HepG2 (cell line): ENCODE measurements around the gene NELL2. TPM values are rescaled to one million over a fixed set of nuclear protein-coding genes. Genes with fewer than 3 reads are reported as not detected.

Experiments used
- ATAC-seq: fragments of 200-7000 bp; cut with Tn5 transposase; 3 replicates; pipeline ENCODE4 v1.9.1; 2020; ENCODE audit warnings: mild to moderate bottlenecking, moderate library complexity
- BruUV-seq: library from RNA; stranded (reverse); fragments of 400-500 nt; replicated peaks from 2 replicates; lab custom pipeline; 2021; lab: Mats Ljungman, UMichigan
- CTCF ChIA-PET: fragments of 300-600 bp; formaldehyde crosslinking; extraction: SDS; loops from one replicate; lab custom pipeline; 2021; ENCODE audit warnings: low total read pairs, inconsistent platforms, low intra/inter-chr PET ratio; lab: Yijun Ruan, JAX
- POLR2A ChIA-PET: fragments of 350-600 bp; sonication (Branson Sonifier 250); formaldehyde crosslinking; loops from one replicate; lab custom pipeline; 2020; ENCODE audit warnings: antibody characterized with exemption, inconsistent platforms; lab: Yijun Ruan, JAX
- DNase-seq: peaks from one replicate; pipeline ENCODE4 v3.0.0-alpha.2; 2015; ENCODE audit warnings: low spot score
- FAIRE-seq: peaks from 3 replicates; lab custom pipeline; 2011; peaks lifted over from hg19 to GRCh38; lab: Jason Lieb, UNC
- H2AFZ ChIP-seq: one replicate; pipeline ENCODE4 v1.6.1; 2011; ENCODE audit warnings: low read length, inconsistent platforms
- H3K27ac ChIP-seq: fragments of 300-600 bp; 3 replicates; pipeline ENCODE4 v1.8.0; 2011; ENCODE audit warnings: mixed run types, mild to moderate bottlenecking, mixed read lengths, low read length, inconsistent platforms; ENCODE audit not compliant: insufficient read depth; ENCODE audit errors: extremely low read length
- H3K27me3 ChIP-seq, 2 experiments: fragments of 200-600 bp in 1 of 2; 2 replicates in 1 of 2; 3 replicates in 1 of 2; pipeline versions ENCODE4 v1.6.0 to v1.8.0; 2011; ENCODE audit warnings: low read length in 2 of 2, mild to moderate bottlenecking in 2 of 2, moderate library complexity in 2 of 2, inconsistent platforms in 1 of 2; ENCODE audit not compliant: insufficient read depth in 2 of 2, control insufficient read depth in 1 of 2
- H3K36me3 ChIP-seq, 2 experiments: fragments of 200-600 bp in 1 of 2; replicated peaks in 1 of 2; 2 replicates in 1 of 2; 3 replicates in 1 of 2; pipeline versions ENCODE4 v1.5.1 to v1.8.0; 2011; ENCODE audit warnings: low read length in 2 of 2, inconsistent platforms in 1 of 2; ENCODE audit not compliant: insufficient read depth in 2 of 2, control insufficient read depth in 1 of 2
- H3K4me1 ChIP-seq: 2 replicates; pipeline ENCODE4 v1.5.1; 2012; ENCODE audit warnings: low read length, inconsistent platforms; ENCODE audit not compliant: insufficient read depth
- H3K4me2 ChIP-seq: 2 replicates; pipeline ENCODE4 v1.6.0; 2011; ENCODE audit warnings: low read depth, low read length, inconsistent platforms
- H3K4me3 ChIP-seq, 3 experiments: fragments of 200-600 bp in 1 of 3; sonication (generic), shearing (Covaris generic) in 1 of 3; replicated peaks in 1 of 3; 2 replicates each; pipeline ENCODE4 v1.5.1; 2011 to 2016; ENCODE audit warnings: low read length in 3 of 3, inconsistent platforms in 2 of 3, low read depth in 2 of 3, mild to moderate bottlenecking in 2 of 3, control low read depth in 1 of 3, mixed read lengths in 1 of 3; ENCODE audit not compliant: insufficient read depth in 1 of 3
- H3K79me2 ChIP-seq: one replicate; pipeline ENCODE4 v1.6.1; 2011; ENCODE audit warnings: low read length, inconsistent platforms; ENCODE audit not compliant: insufficient read depth
- H3K9ac ChIP-seq: 2 replicates; pipeline ENCODE4 v1.6.0; 2011; ENCODE audit warnings: mild to moderate bottlenecking, low read depth, low read length, inconsistent platforms; ENCODE audit not compliant: insufficient read depth
- H3K9me3 ChIP-seq: 2 replicates; pipeline ENCODE4 v1.5.1; 2012; ENCODE audit warnings: mild to moderate bottlenecking, low read length
- H4K20me1 ChIP-seq: 2 replicates; pipeline ENCODE4 v1.6.0; 2011; ENCODE audit warnings: inconsistent platforms, mild to moderate bottlenecking, low read length, moderate library complexity; ENCODE audit not compliant: insufficient read depth
- EEA1 ChIP-seq: sonication (generic); formaldehyde crosslinking; IDR thresholded peaks from 2 replicates; pipeline ENCODE4 v1.5.1; 2020; ENCODE audit warnings: mild to moderate bottlenecking, missing genetic modification reagents, borderline replicate concordance
- EP300 ChIP-seq, 3 experiments: sonication (generic) in 1 of 3; formaldehyde crosslinking in 1 of 3; IDR thresholded peaks; 2 replicates each; pipeline versions ENCODE4 v1.5.1 to v1.6.1; 2011 to 2020; ENCODE audit warnings: low read depth in 2 of 3, low read length in 2 of 3, borderline replicate concordance in 1 of 3, improper control_type of control experiment in 1 of 3, mild to moderate bottlenecking in 1 of 3, missing genetic modification reagents in 1 of 3, moderate library complexity in 1 of 3
- HNRNPLL ChIP-seq: fragments of 200-400 bp; formaldehyde crosslinking; IDR thresholded peaks from 2 replicates; pipeline ENCODE4 v1.6.1; 2017; ENCODE audit warnings: mild to moderate bottlenecking, low read depth, low read length; ENCODE audit not compliant: poor library complexity, severe bottlenecking
- PLRG1 ChIP-seq: fragments of 450-650 bp; conservative IDR thresholded peaks from 2 replicates; pipeline ENCODE4 v1.6.1; 2016
- RFX3 ChIP-seq: IDR thresholded peaks from 2 replicates; pipeline ENCODE4 v1.6.1; 2016; ENCODE audit warnings: missing biosample characterization, missing genetic modification reagents
- RFXANK ChIP-seq: IDR thresholded peaks from 2 replicates; pipeline ENCODE4 v1.6.1; 2016
- SCMH1 ChIP-seq: sonication (generic); formaldehyde crosslinking; IDR thresholded peaks from 2 replicates; pipeline ENCODE4 v1.9.0; 2021; ENCODE audit warnings: missing genetic modification reagents, mild to moderate bottlenecking, borderline replicate concordance
- SMAD1 ChIP-seq: sonication (generic); formaldehyde crosslinking; IDR thresholded peaks from 2 replicates; pipeline ENCODE4 v1.4.0; 2020; ENCODE audit warnings: missing genetic modification reagents, low read depth, mild to moderate bottlenecking, borderline replicate concordance
- ZNF124 ChIP-seq: sonication (generic); formaldehyde crosslinking; IDR thresholded peaks from 2 replicates; pipeline ENCODE4 v1.4.0; 2020; ENCODE audit warnings: missing genetic modification reagents
- ZSCAN12 ChIP-seq: sonication (generic); formaldehyde crosslinking; IDR thresholded peaks from 2 replicates; pipeline ENCODE4 v1.9.0; 2021; ENCODE audit warnings: mild to moderate bottlenecking, missing genetic modification reagents
- WGBS: methylation state at CpG from one replicate; pipeline ENCODE4 v1.1.6; 2017; ENCODE audit warnings: low lambda C conversion rate; 5-methylcytosine and 5-hydroxymethylcytosine counted together
- in situ Hi-C: cut with HindIII; loops from 2 replicates; pipeline ENCODE4 v1.10.0; 2017; ENCODE audit warnings: low pct_unique_long_range_greater_than_20kb; ENCODE audit not compliant: extremely low pct_ligation_motif_present
- intact Hi-C: fragments of 100-400 bp; cut with micrococcal nuclease; formaldehyde crosslinking; loops from one replicate; pipeline ENCODE4 v1.10.0; 2022; ENCODE audit not compliant: unreplicated experiment
- polyA plus RNA-seq, 8 experiments: library from polyadenylated mRNA; depleted of rRNA in 3 of 8; stranded (reverse) in 7 of 8; unstranded in 1 of 8; fragments of >200 nt; fragmentation: Illumina TruSeq in 4 of 8; extraction: Trizol in 4 of 8; gene quantifications; 2 replicates each; pipeline versions ENCODE4 v1.2.1 to v1.2.3, GENCODE V29; 2011 to 2016; ENCODE audit warnings: low read depth in 4 of 8, missing spikeins in 1 of 8, mixed read lengths in 1 of 8; ENCODE audit not compliant: insufficient read depth in 1 of 8
- total RNA-seq, 5 experiments: library from RNA; depleted of rRNA; stranded (reverse); fragments of >200 nt; fragmentation: Illumina TruSeq; extraction: Trizol; gene quantifications; 2 replicates each; pipeline ENCODE4 v1.2.3, GENCODE V29; 2016; ENCODE audit warnings: low read depth in 1 of 5
- TF ChIP-seq, protein P1 (sequence below): IDR thresholded peaks from 2 replicates; pipeline ENCODE4 v1.6.1; 2016
- TF ChIP-seq, protein P2 (sequence below), 2 experiments: sonication (generic) in 1 of 2; formaldehyde crosslinking in 1 of 2; IDR thresholded peaks; 2 replicates each; pipeline versions ENCODE4 v1.4.0 to v1.6.1; 2018 to 2020; ENCODE audit warnings: missing genetic modification reagents in 2 of 2, borderline replicate concordance in 1 of 2, low read depth in 1 of 2, mild to moderate bottlenecking in 1 of 2, missing biosample characterization in 1 of 2

NELL2 gene
- total and polyA plus RNA-seq, 2 of the 13 experiments (the other 11 are each of a cell fraction or from before 2014, with no cell fraction given), result 0.11 TPM; not detected in 1

DNA sequence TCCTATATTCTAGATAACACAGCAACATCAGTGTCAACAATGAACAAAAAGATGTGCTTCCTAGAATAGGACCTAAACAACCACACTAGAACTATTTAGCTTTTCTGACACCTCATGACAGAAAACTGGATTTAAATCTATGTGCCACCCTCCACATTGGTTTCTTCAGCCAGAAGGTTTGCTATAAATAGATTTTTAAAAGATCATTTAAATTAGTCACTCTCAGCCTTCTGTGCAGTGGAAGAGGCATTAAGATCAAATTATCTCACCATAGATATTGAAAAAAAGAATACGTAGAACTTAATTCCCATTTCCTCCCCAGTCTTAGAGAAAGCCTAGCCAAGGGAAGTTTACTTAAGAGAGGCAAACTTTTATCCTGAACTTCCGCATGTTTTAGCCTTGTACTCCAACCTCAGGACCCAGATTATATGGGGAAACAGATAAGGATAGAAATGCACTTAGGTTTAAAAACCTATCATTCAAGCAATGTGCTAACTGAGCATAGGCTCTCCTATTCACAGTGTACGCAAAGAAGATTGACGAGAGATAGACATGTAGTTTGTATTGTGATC is 59.6 kb downstream of the NELL2 start:
- in situ Hi-C loops, result no loop called here
- no peak for DNase-seq
- POLR2A ChIA-PET, result no interaction called here
- Histone ChIP-seq H3K9ac (no peak overlapping the region), H3K4me1 (no peaks in the 10 kb centered on the region), H3K4me2 (no peak overlapping the region), H2AFZ (no peak overlapping the region), H3K27me3 (no peaks in the 10 kb centered on the region), H3K36me3 (no peaks in the 10 kb centered on the region), H3K9me3 (no peaks in the 10 kb centered on the region), H3K27ac (no peak overlapping the region), H3K79me2 (no peaks in the 10 kb centered on the region), H3K4me3 (no peak overlapping the region), H4K20me1 (no peaks in the 10 kb centered on the region)
- BruUV-seq, result no TSS peak
- intact Hi-C loops, result no loop called here
- CTCF ChIA-PET, result no interaction called here
- WGBS, result 6% methylated on average over 4 of the region's 4 CpGs
- no peak for TF ChIP-seq EEA1
- no peak for TF ChIP-seq ZNF124 (CRISPR knock-in tag)
- TF ChIP-seq ZSCAN12 (CRISPR knock-in tag), result no peak
- no peak for TF ChIP-seq EP300 (IDR thresholded peaks at IDR 0.05; ENCODE audit: low read depth in 2 of 2, low read length in 2 of 2)
- no peak for TF ChIP-seq EP300 (CRISPR knock-in tag; IDR thresholded peaks at IDR 0.05; ENCODE audit: borderline replicate concordance)
- TF ChIP-seq RFX3 (CRISPR knock-in tag), result no peak
- TF ChIP-seq, protein P1, sequence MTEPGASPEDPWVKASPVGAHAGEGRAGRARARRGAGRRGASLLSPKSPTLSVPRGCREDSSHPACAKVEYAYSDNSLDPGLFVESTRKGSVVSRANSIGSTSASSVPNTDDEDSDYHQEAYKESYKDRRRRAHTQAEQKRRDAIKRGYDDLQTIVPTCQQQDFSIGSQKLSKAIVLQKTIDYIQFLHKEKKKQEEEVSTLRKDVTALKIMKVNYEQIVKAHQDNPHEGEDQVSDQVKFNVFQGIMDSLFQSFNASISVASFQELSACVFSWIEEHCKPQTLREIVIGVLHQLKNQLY (CRISPR knock-in tag), result no peak
- TF ChIP-seq SCMH1, result no peak
- TF ChIP-seq PLRG1, result no peak
- TF ChIP-seq, protein P2, sequence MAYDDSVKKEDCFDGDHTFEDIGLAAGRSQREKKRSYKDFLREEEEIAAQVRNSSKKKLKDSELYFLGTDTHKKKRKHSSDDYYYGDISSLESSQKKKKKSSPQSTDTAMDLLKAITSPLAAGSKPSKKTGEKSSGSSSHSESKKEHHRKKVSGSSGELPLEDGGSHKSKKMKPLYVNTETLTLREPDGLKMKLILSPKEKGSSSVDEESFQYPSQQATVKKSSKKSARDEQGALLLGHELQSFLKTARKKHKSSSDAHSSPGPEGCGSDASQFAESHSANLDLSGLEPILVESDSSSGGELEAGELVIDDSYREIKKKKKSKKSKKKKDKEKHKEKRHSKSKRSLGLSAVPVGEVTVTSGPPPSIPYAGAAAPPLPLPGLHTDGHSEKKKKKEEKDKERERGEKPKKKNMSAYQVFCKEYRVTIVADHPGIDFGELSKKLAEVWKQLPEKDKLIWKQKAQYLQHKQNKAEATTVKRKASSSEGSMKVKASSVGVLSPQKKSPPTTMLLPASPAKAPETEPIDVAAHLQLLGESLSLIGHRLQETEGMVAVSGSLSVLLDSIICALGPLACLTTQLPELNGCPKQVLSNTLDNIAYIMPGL (CRISPR knock-in tag; IDR thresholded peaks at IDR 0.05; ENCODE audit: borderline replicate concordance in 1 of 2, low read depth in 1 of 2), result no peak
- TF ChIP-seq SMAD1 (CRISPR knock-in tag), result no peak
- TF ChIP-seq HNRNPLL, result no peak
- no peak for TF ChIP-seq RFXANK (CRISPR knock-in tag)
- no peak for ATAC-seq
- no peak for FAIRE-seq
